ENCODE results near the gene MIGA2.

DNA sequence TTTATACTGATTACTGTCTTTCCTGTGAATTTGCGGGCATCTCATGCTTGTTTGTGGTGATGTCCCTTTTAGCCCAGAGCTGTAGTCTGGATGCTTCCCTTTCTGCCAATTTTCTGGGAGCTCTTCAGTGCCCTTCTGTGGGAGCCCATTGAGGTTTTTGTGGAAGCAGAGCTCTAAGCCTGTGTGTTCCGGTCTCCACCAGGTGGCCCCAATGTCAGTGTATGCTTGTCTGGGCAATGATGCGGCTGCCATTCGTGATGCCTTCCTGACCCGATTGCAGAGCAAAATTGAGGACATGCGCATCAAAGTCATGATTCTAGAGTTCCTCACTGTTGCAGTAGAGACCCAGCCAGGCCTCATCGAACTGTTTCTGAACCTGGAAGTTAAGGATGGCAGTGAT lies 43.4 kb upstream of the MIGA2 start:
- no peak for TF ChIP-seq TAF1 (IDR thresholded peaks at IDR 0.05; ENCODE audit: low read depth, low read length)
- TF ChIP-seq POLR2AphosphoS5 (IDR thresholded peaks at IDR 0.05; ENCODE audit: low read depth, low read length), result no peak
- no peak for TF ChIP-seq POLR2A (IDR thresholded peaks at IDR 0.05; ENCODE audit: low read depth, low read length)
